WERI-Rb-1 (cell line): ENCODE measurements around the gene BRIP1.
"Not testable (repeated sequence)": the region's sequence is repeated elsewhere in the genome, so short reads cannot be mapped to it uniquely, and the experiment has no call there.

ENCODE experiments used
- DNase-seq: peaks from one replicate; pipeline ENCODE4 v3.0.0-alpha.2; 2020
- H3K27ac ChIP-seq: fragments of 250-450 bp; sonication (Bioruptor Pico); 2 replicates; pipeline ENCODE4 v1.5.1; 2020; ENCODE audit warnings: mild to moderate bottlenecking, moderate library complexity
- H3K27me3 ChIP-seq: fragments of 250-450 bp; sonication (Bioruptor Pico); 2 replicates; pipeline ENCODE4 v1.5.1; 2021; ENCODE audit warnings: mild to moderate bottlenecking, low read depth, moderate library complexity; ENCODE audit not compliant: insufficient read depth, severe bottlenecking
- H3K36me3 ChIP-seq: fragments of 250-450 bp; sonication (Bioruptor Pico); 2 replicates; pipeline ENCODE4 v1.5.1; 2020; ENCODE audit warnings: mild to moderate bottlenecking, moderate library complexity
- H3K4me3 ChIP-seq: 2 replicates; pipeline ENCODE4 v1.5.1; 2011; ENCODE audit warnings: low read depth, mild to moderate bottlenecking, control low read depth, low read length
- H3K9me3 ChIP-seq: fragments of 250-450 bp; sonication (Bioruptor Pico); 2 replicates; pipeline ENCODE4 v1.5.1; 2021; ENCODE audit warnings: mild to moderate bottlenecking, moderate library complexity; ENCODE audit not compliant: severe bottlenecking
- TF ChIP-seq, protein P1 (sequence below): IDR thresholded peaks from 2 replicates; pipeline ENCODE4 v1.5.1; 2011; ENCODE audit warnings: low read depth, mild to moderate bottlenecking, control low read depth, inconsistent platforms, low read length

The BRIP1 gene

DNA sequence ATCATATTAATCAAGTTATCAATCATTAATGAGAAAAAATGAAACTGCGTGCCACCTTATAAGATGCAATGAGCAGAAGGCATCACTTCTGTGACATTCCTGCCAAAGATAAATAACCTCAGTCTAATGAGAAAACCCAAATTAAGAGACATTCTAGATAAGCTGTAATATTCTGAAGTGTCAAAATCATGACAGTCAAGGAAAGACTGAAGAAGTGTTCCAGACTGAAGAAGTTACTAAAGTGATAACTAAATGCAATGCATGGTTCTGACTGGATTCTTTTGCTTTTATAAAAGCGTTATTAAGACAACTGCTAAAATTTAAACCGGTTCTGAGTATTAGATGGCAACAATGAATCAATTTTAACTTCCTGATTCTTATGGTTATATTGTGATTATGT, 30.9 kb downstream of the BRIP1 start:
- Histone ChIP-seq H3K27me3 (no peaks in the 10 kb centered on the region), H3K9me3 (peaks cover 6% of the 10 kb centered on the region), H3K4me3 (no peak overlapping the region), H3K36me3 (peaks cover 40% of the 10 kb centered on the region), H3K27ac (no peak overlapping the region)
- DNase-seq = no peak
- TF ChIP-seq, protein P1, sequence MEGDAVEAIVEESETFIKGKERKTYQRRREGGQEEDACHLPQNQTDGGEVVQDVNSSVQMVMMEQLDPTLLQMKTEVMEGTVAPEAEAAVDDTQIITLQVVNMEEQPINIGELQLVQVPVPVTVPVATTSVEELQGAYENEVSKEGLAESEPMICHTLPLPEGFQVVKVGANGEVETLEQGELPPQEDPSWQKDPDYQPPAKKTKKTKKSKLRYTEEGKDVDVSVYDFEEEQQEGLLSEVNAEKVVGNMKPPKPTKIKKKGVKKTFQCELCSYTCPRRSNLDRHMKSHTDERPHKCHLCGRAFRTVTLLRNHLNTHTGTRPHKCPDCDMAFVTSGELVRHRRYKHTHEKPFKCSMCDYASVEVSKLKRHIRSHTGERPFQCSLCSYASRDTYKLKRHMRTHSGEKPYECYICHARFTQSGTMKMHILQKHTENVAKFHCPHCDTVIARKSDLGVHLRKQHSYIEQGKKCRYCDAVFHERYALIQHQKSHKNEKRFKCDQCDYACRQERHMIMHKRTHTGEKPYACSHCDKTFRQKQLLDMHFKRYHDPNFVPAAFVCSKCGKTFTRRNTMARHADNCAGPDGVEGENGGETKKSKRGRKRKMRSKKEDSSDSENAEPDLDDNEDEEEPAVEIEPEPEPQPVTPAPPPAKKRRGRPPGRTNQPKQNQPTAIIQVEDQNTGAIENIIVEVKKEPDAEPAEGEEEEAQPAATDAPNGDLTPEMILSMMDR = no peak

DNA sequence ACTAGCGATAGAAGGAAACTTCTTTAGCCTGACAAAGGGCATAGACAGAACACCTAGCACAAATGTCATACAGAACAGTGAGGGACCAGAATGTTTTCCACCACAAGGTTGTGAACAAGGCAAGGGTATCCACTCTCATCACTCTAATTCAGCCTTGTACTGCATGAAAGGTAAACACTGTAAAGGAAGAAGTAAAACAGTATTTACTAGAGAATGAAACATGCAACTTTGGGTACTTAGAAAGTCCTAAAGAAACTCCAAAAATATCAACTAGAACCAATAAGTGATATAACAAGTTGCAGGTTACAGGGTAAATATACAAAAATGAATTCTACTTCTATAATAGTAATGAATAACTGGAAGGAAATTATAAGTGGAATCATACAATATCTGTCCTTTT, 32.2 kb downstream of the BRIP1 start:
- TF ChIP-seq, protein P1 = no peak
- peaks cover 6% of the 10 kb centered on the region for H3K9me3 ChIP-seq

DNA sequence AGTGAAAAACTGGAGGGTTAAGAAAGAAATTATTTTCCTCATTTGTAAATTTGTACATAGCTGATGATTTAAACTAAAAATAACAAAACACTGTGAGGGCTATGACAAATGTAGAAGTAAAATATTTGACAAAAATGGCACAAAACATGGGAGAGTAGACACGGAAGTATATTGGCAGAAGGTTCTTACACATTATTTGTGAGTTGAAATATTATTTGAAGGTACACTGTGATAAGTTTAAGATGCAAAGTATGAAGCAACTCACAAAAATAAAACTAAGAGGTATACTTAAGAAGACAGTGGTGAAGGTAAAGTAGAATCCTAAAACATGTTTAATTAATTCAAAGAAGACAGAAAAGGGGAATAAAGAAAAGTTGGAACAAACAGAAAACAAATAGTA, 34.6 kb downstream of the BRIP1 start:
- no peak for DNase-seq
- H3K27ac ChIP-seq = no peak overlapping the region
- H3K36me3 ChIP-seq = peaks cover 29% of the 10 kb centered on the region
- peaks cover 6% of the 10 kb centered on the region for H3K9me3 ChIP-seq
- TF ChIP-seq, protein P1 = no peak
- H3K27me3 ChIP-seq = no peaks in the 10 kb centered on the region
- H3K4me3 ChIP-seq = no peak overlapping the region

More for the DNA sequence above, 32.2 kb downstream of the BRIP1 start:
- DNase-seq = no peak
- H3K4me3 ChIP-seq = no peak overlapping the region
- H3K27me3 ChIP-seq = no peaks in the 10 kb centered on the region
- H3K36me3 ChIP-seq = peaks cover 41% of the 10 kb centered on the region
- H3K27ac ChIP-seq = no peak overlapping the region

DNA sequence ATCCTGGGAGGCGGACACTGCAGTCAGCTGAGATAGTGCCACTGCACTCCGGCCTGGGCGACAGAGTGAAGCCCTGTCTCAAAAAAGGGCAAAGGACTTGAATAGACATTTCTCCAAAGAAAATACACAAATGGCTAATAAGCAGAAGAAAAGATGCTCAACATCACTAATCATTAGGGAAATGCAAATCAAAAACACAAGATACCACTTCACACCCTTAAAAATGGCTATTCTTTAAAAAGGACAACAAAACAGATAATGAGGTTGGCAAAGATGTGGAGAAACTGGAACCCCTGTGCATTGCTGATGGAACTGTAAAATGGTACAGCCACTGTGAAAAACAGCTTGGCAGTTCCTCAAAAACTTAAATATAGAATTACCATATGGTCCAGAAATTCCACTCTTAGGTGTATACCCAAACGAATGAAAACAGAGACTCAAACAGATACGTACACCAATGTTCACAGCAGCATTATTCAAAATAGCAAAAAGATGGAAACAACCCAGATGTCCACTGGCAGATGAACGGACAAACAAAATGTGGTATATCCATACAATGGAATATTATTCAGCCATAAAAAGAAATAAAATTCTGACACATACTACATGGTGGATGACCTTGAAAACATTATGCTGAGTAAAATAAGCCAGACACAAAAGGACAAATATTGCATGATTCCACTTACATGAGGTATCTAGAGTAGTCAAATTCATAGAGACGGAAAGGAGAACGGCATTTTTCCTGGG, 35.5 kb downstream of the BRIP1 start:
- H3K36me3 ChIP-seq = peaks cover 36% of the 10 kb centered on the region
- TF ChIP-seq, protein P1 = no peak

DNA sequence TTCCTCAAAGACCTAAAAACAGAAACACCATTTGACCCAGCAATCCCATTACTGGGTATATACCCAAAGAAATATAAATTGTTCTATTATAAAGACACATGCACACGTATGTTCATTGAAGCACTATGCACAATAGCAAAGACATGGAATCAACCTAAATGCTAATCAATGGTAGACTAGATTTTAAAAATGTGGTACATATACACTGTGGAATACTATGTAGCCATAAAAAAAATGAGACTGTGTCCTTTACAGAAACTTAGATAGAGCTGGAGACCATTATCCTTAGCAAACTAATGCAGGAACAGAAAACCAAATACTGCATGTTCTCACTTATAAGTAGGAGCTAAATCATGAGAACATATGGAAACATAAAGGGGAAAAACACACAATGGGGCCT, 36.5 kb downstream of the BRIP1 start:
- not testable (repeated sequence) for DNase-seq, H3K27ac ChIP-seq, H3K9me3 ChIP-seq, H3K27me3 ChIP-seq, H3K4me3 ChIP-seq
- H3K36me3 ChIP-seq = peaks cover 43% of the 10 kb centered on the region

More for the DNA sequence above, 35.5 kb downstream of the BRIP1 start:
- no peak for DNase-seq
- H3K27ac ChIP-seq = no peak overlapping the region
- peaks cover 6% of the 10 kb centered on the region for H3K9me3 ChIP-seq
- no peak overlapping the region for H3K4me3 ChIP-seq
- H3K27me3 ChIP-seq = no peaks in the 10 kb centered on the region

DNA sequence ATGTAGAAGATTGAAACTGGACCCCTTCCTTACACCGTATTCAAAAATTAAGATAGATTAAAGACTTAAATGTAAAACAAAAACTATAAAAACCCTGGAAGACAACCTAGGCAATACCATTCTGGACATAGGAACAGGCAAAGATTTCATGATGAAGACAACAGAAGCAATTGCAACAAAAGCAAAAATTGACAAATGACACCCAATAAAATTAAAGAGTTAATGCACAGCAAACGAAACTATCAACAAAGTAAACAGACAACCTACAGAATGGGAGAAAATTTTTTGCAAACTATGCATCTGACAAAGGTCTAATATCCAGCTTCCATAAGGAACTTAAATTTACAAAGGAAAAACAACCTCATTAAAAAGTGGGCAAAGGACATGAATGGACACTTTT, 37.1 kb downstream of the BRIP1 start:
- H3K27me3 ChIP-seq, H3K4me3 ChIP-seq, DNase-seq, H3K9me3 ChIP-seq, H3K27ac ChIP-seq: not testable (repeated sequence)
- peaks cover 50% of the 10 kb centered on the region for H3K36me3 ChIP-seq
